ENCODE measurements around the gene H6PD.

The H6PD gene

DNA sequence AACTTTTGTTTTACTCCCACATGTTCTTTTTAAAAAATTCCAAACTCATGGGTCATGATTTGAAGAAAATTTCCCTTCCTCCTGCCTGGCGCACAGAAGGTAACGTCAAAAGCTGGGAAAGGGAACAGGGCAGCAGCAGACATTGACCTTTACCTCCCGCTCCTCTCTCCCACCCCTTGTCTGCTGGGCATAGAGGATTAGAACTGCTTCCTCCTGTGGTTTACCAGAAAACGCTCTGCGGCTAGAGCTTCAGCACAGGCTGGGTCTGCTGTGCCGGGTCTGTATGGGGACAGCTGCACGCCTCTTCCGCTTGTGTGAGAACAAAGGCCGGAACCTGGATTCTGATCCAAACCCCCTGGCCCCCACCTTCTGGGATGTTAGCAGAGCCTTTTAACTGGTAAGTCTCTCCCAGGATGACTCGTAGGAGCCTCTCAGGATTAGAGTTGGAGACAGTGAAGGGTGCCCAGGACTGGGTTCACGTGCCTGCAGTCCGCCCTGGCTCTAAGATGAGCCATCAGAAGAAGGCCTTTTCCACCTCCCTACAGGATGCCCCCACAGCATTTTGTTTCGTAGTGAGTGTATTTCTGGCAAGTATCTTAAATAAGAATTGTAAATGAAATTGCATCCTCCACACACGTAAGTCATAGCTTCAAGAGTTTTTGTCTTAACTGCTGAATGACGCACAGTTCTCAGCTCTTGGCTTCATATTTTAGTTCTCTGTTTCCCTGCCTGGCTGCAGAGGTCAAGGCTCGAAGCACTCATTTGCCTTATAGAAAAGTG lies 5.2 kb downstream of the H6PD start:
- DNase-seq (ENCODE audit: low read depth in 1 of 2, low spot score in 1 of 2): no peak

- no peak for DNase-seq (ENCODE audit: low read depth in 1 of 2, low spot score in 1 of 2)
Observed at GRCh38 chr1:9240914-9241820, 6.6 kb downstream of the H6PD start.

DNA sequence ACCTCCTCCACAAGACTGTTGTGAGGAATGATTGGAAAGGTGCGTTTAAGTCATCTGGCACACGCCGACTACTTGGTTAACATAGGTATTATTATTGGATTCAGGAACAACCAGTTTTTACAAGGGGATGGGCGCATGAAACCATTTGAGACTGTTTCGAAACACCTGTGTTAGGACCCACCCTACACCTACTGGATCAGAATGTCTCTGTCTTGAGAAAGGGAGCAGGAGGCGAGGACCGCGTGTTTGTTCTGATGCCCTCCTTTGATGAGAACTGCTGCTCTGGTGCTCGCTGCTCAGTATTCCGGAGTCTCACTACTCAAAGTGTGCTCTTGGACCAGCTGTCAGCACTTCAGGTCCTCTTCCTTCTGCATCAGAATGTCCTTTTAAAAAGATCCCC lies 7.3 kb downstream of the H6PD start:
- no peak for DNase-seq (ENCODE audit: low read depth in 1 of 2, low spot score in 1 of 2)

DNA sequence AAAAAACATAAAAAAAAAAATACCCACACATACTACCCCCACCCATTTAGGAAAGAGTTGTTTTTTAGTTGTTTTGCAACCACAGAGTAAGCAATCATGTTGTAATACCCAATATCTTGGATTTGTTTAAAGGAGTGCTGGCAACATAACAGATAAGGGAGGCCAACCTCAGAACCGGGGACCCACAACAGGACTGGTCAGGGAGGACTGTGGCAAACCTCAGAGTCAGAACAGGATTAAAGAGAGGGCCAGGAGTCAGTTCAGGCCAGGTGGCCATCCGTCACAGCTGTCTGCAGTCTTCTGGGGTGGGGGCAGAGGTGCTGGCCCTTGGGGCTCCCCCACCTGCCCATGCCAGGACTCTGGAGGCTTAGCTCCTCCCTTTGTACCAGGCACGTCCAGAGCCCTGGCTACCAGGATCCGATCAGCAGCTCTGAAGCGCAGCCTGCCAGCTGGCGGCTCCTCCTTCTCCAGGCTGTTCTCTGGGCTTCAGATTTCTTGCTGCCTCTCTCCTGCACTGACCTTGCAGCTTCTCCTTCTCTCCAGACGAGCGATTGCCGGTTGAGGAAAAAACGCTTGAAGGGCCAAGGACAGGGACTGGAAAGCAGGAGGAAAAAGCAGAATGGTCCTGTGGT lies 7.9 kb downstream of the H6PD start:
- DNase-seq (ENCODE audit: low read depth in 1 of 2, low spot score in 1 of 2): no peak

- DNase-seq (ENCODE audit: low read depth in 1 of 2, low spot score in 1 of 2): no peak
Observed at GRCh38 chr1:9243066-9243739, 8.6 kb downstream of the H6PD start.

DNA sequence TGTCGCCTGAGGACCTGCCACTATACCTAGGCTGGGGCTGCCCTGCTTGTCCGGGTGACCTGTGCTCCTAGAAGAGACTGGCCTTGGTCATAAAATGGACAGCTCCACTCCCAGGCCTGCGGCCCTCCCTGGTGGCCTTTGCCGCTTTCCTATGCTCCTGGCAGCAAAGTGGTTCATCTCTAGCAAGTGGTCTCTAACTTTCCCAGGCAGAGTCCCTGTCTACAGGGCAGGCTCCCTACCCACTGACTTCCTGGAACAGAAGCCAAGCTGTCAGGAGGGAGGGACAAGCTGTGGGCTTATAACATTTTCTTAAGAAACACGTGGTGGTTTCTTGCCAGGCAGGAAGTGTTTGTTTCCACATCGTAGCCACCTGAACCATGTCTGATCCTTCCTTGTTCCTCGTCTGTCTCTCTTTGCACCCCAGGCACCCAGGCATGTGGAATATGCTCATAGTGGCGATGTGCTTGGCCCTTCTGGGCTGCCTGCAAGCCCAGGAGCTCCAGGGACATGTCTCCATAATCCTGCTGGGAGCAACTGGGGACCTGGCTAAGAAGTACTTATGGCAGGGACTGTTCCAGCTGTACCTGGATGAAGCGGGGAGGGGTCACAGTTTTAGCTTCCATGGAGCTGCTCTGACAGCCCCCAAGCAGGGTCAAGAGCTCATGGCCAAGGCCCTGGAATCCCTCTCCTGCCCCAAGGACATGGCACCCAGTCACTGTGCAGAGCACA lies 10.1 kb downstream of the H6PD start:
- no peak for DNase-seq (ENCODE audit: low read depth in 1 of 2, low spot score in 1 of 2)

- no peak for DNase-seq (ENCODE audit: low read depth in 1 of 2, low spot score in 1 of 2)
Observed at GRCh38 chr1:9245230-9245619, 10.7 kb downstream of the H6PD start.

- DNase-seq (ENCODE audit: low read depth in 1 of 2, low spot score in 1 of 2): no peak
Observed at GRCh38 chr1:9245661-9246060, 11.1 kb downstream of the H6PD start.

- no peak for DNase-seq (ENCODE audit: low read depth in 1 of 2, low spot score in 1 of 2)
Observed at GRCh38 chr1:9246215-9246614, 11.6 kb downstream of the H6PD start.

GRCh38 chr1:9246841-9247785 lies 12.5 kb downstream of the H6PD start:
- DNase-seq (ENCODE audit: low read depth in 1 of 2, low spot score in 1 of 2): no peak

DNA sequence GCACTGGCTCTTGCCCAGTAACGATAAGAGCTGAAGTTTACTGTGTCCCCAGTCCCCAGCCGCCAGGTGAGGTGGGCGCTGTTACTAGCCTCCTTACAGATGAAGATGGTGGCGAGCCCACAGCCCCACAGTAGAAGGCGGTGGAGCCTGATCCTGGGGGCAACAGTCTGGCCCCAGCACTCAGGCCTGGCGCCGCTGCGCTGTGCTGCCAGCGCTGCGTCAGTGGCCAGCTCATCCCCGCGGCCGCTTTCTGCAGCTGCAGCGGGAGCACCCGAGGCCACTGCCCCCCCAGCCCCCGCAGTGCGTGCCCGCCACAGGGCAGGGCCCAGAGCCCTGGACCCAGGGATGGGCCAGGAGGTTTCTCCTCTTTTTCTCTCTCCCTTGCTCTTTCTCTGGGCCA lies 13.3 kb downstream of the H6PD start:
- DNase-seq (ENCODE audit: low read depth in 1 of 2, low spot score in 1 of 2): no peak

DNA sequence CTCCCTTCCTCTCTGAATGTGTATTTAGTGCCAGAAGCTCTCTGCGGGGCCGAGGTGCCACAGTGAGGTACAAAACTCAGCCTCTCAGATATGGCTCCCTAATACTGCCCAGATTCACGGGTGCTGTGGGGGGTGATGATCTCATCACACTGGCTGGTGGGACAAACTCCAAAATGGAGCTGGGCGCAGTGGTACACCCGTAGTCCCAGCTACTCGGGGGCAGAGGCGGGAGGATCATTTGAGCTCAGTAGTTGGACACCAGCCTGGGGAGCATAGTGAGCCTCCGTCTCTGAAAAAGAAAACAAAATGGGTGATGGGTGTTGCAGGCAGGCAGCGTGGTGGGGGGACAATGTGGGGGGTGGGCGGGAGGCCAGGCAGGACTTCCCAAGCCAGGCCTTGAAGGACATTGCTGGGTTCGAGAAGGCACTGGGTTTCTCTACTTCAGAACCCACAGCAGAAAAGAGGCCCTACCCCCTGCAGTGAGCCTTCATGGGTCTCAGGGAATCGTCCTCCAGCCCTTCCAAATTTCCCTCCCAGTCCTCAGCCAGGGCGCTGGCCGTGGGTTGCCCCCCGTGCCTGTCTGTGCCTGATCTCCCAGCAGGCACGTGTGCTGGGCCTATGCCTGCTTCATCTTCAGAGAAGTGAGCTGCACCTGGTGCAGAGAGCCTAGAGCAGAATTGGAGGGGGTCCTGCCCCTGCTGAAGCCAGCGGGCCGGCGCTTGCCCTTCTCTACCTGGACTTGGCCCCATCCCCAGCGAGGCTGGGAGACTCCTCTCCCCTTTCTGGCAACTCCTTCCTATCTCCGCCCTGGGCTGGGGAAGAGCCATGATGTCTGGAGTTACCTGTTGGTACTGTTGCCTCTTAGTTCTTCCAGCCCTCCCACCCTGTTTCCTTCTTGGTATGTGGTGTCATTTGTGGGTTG lies 14.0 kb downstream of the H6PD start:
- no peak for DNase-seq (ENCODE audit: low read depth in 1 of 2, low spot score in 1 of 2)

- no peak for DNase-seq (ENCODE audit: low read depth in 1 of 2, low spot score in 1 of 2)
Observed at GRCh38 chr1:9249263-9249533, 14.6 kb downstream of the H6PD start.

- no peak for DNase-seq (ENCODE audit: low read depth in 1 of 2, low spot score in 1 of 2)
Observed at GRCh38 chr1:9249534-9250410, 15.2 kb downstream of the H6PD start.

GRCh38 chr1:9250411-9251381 lies 16.1 kb downstream of the H6PD start:
- DNase-seq (ENCODE audit: low read depth in 1 of 2, low spot score in 1 of 2): no peak

DNA sequence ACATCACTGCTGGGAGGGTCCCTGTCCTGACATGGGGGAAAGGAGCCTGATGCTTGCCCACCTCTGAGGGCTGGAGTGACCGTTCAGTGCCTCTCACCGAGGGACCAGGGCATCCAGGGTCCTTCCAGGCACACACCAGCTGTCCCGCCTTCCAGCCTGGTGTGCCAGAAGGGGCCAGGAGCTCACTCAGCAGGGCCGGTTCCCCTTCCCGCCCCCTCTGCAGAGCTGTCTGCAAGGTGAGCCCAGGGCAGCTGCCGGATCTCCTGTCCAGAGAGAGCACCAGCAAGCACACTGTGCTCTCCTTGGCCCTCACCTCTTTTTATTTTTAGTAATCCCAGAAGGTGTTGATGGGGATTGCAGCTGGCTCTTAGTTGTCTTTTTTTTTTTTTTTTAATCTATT lies 16.9 kb downstream of the H6PD start:
- no peak for DNase-seq (ENCODE audit: low read depth in 1 of 2, low spot score in 1 of 2)

GRCh38 chr1:9253004-9253403 lies 18.4 kb downstream of the H6PD start:
- DNase-seq (ENCODE audit: low read depth in 1 of 2, low spot score in 1 of 2): no peak

All from activated T-helper 1 cell treated with anti-CD3 and anti-CD28 coated beads, Interleukin-2, amount 50 U/mL, for 16 hours (primary cell).